ENCODE measurements around the gene GRID2.

- TF ChIP-seq POLR2A (IDR thresholded peaks at IDR 0.05; ENCODE audit: low read length) (no peak), GATA1 (IDR thresholded peaks at IDR 0.05; ENCODE audit: low read depth, low read length) (no peak)
Measured at GRCh38 chr4:93813092-93813491, 1509.3 kb downstream of the GRID2 start.

Measured in erythroblast (primary cell).